Measurements from ENCODE around the gene HSCB.
"Not testable (repeated sequence)": the region's sequence is repeated elsewhere in the genome, so short reads cannot be mapped to it uniquely, and the experiment has no call there.

Gene HSCB

GRCh38 chr22:28741200-28741784 lies 547 bp upstream of the HSCB start:
- no peak for DNase-seq

- no peak for DNase-seq
Measured at GRCh38 chr22:28742562-28742962, 723 bp downstream of the HSCB start.

GRCh38 chr22:28743852-28744251 lies 2.0 kb downstream of the HSCB start:
- DNase-seq: no peak

- DNase-seq: peak; percentile 64
Measured at GRCh38 chr22:28750471-28750881, 8.6 kb downstream of the HSCB start.

GRCh38 chr22:28754512-28754911 lies 12.7 kb downstream of the HSCB start:
- DNase-seq: not testable (repeated sequence)

GRCh38 chr22:28759861-28760560 lies 18.2 kb downstream of the HSCB start:
- DNase-seq: peak; percentile 12

GRCh38 chr22:28761449-28761755 lies 19.6 kb downstream of the HSCB start:
- no peak for DNase-seq

- DNase-seq: not testable (repeated sequence)
Measured at GRCh38 chr22:28762000-28762399, 20.2 kb downstream of the HSCB start.

- DNase-seq: no peak
Measured at GRCh38 chr22:28766628-28767027, 24.8 kb downstream of the HSCB start.

- no peak for DNase-seq
Measured at GRCh38 chr22:28768701-28769393, 27.0 kb downstream of the HSCB start.

- DNase-seq: no peak
Measured at GRCh38 chr22:28769394-28770085, 27.7 kb downstream of the HSCB start.

GRCh38 chr22:28771195-28771791 lies 29.5 kb downstream of the HSCB start:
- no peak for DNase-seq

GRCh38 chr22:28772633-28773460 lies 31.0 kb downstream of the HSCB start, which contains the start of gene CCDC117:
CCDC117 (plus strand) TSS chr22:28772695; CDS start chr22:28772850, 155 bp downstream.
- peak; percentile 99 for DNase-seq

- DNase-seq: no peak
Measured at GRCh38 chr22:28773461-28773867, 31.6 kb downstream of the HSCB start.

GRCh38 chr22:28774378-28774777 lies 32.5 kb downstream of the HSCB start:
- no peak for DNase-seq

- DNase-seq: no peak
Measured at GRCh38 chr22:28779833-28780232, 38.0 kb downstream of the HSCB start.

- DNase-seq: no peak
Measured at GRCh38 chr22:28780296-28780695, 38.5 kb downstream of the HSCB start.

GRCh38 chr22:28783786-28784671 lies 42.2 kb downstream of the HSCB start:
- no peak for DNase-seq

GRCh38 chr22:28788601-28789000 lies 46.8 kb downstream of the HSCB start:
- no peak for DNase-seq

- no peak for DNase-seq
Measured at GRCh38 chr22:28791124-28791523, 49.3 kb downstream of the HSCB start.

- DNase-seq: no peak
Measured at GRCh38 chr22:28791841-28792490, 50.1 kb downstream of the HSCB start.

Data from eye (tissue), 1 donor.